Omental fat pad (tissue), 4 donors: ENCODE results near the gene CD3G. TPM values are rescaled to one million over a fixed set of nuclear protein-coding genes. Genes with fewer than 3 reads are reported as not detected.

ENCODE experiments used
- ATAC-seq: fragments of 150-250 bp; one replicate; pipeline ENCODE4 v1.9.1; 2016; ENCODE audit warnings: mild to moderate bottlenecking, moderate library complexity; ENCODE audit not compliant: low FRiP score
- DNase-seq: peaks from one replicate; pipeline ENCODE4 v3.0.0-alpha.2; 2019; ENCODE audit warnings: low spot score
- CTCF ChIP-seq, 3 donors: fragments of 450-650 bp; IDR thresholded peaks; one replicate each; pipeline ENCODE4 v1.5.1; 2016 to 2017; ENCODE audit warnings: antibody characterized with exemption in 3 of 3, mild to moderate bottlenecking in 3 of 3, moderate library complexity in 2 of 3
- total RNA-seq, 4 donors: library from RNA; depleted of rRNA; stranded (reverse); fragments of >200 nt; gene quantifications; one replicate each; pipeline ENCODE4 v1.1.0, GENCODE V29; 2016

CD3G gene
- total RNA-seq, 4 donors from 2014 or later, result 1.0 to 2.1 (median 1.6) TPM

GRCh38 chr11:118374729-118375128 lies 30.6 kb downstream of the CD3G start:
- no peak for ATAC-seq
- TF ChIP-seq CTCF (IDR thresholded peaks at IDR 0.05), result no peak
- no peak for DNase-seq

- TF ChIP-seq CTCF (IDR thresholded peaks at IDR 0.05), result no peak
- ATAC-seq, result no peak
- no peak for DNase-seq
Measured at GRCh38 chr11:118375978-118376377, 31.8 kb downstream of the CD3G start.

- TF ChIP-seq CTCF (IDR thresholded peaks at IDR 0.05), result no peak
- DNase-seq (no peak), ATAC-seq (no peak)
Measured at GRCh38 chr11:118379497-118379896, 35.4 kb downstream of the CD3G start.

GRCh38 chr11:118380571-118380970 lies 36.4 kb downstream of the CD3G start:
- TF ChIP-seq CTCF (IDR thresholded peaks at IDR 0.05), result no peak
- ATAC-seq, result no peak

GRCh38 chr11:118382954-118383353 lies 38.8 kb downstream of the CD3G start:
- no peak for DNase-seq
- no peak for ATAC-seq
- TF ChIP-seq CTCF (IDR thresholded peaks at IDR 0.05), result no peak

More at GRCh38 chr11:118380571-118380970, 36.4 kb downstream of the CD3G start:
- DNase-seq, result no peak

- no peak for ATAC-seq
- no peak for TF ChIP-seq CTCF (IDR thresholded peaks at IDR 0.05)
- DNase-seq, result no peak
Measured at GRCh38 chr11:118383657-118384056, 39.5 kb downstream of the CD3G start.

- ATAC-seq (no peak), DNase-seq (no peak)
- TF ChIP-seq CTCF (IDR thresholded peaks at IDR 0.05), result no peak
Measured at GRCh38 chr11:118396097-118396501, 52.0 kb downstream of the CD3G start.
